HepG2 (cell line): ENCODE results near the gene EIF3A. TPM values are rescaled to one million over a fixed set of nuclear protein-coding genes. Genes with fewer than 3 reads are reported as not detected.

Source experiments
- ATAC-seq: fragments of 200-7000 bp; cut with Tn5 transposase; 3 replicates; pipeline ENCODE4 v1.9.1; 2020; ENCODE audit warnings: mild to moderate bottlenecking, moderate library complexity
- BruUV-seq: library from RNA; stranded (reverse); fragments of 400-500 nt; replicated peaks from 2 replicates; lab custom pipeline; 2021; lab: Mats Ljungman, UMichigan
- CTCF ChIA-PET: fragments of 300-600 bp; formaldehyde crosslinking; extraction: SDS; loops from one replicate; lab custom pipeline; 2021; ENCODE audit warnings: low total read pairs, inconsistent platforms, low intra/inter-chr PET ratio; lab: Yijun Ruan, JAX
- POLR2A ChIA-PET: fragments of 350-600 bp; sonication (Branson Sonifier 250); formaldehyde crosslinking; loops from one replicate; lab custom pipeline; 2020; ENCODE audit warnings: antibody characterized with exemption, inconsistent platforms; lab: Yijun Ruan, JAX
- DNase-seq: peaks from one replicate; pipeline ENCODE4 v3.0.0-alpha.2; 2015; ENCODE audit warnings: low spot score
- FAIRE-seq: peaks from 3 replicates; lab custom pipeline; 2011; peaks lifted over from hg19 to GRCh38; lab: Jason Lieb, UNC
- H2AFZ ChIP-seq: one replicate; pipeline ENCODE4 v1.6.1; 2011; ENCODE audit warnings: low read length, inconsistent platforms
- H3K27ac ChIP-seq: fragments of 300-600 bp; 3 replicates; pipeline ENCODE4 v1.8.0; 2011; ENCODE audit warnings: mixed run types, mild to moderate bottlenecking, mixed read lengths, low read length, inconsistent platforms; ENCODE audit not compliant: insufficient read depth; ENCODE audit errors: extremely low read length
- H3K27me3 ChIP-seq, 2 experiments: fragments of 200-600 bp in 1 of 2; 2 replicates in 1 of 2; 3 replicates in 1 of 2; pipeline versions ENCODE4 v1.6.0 to v1.8.0; 2011; ENCODE audit warnings: low read length in 2 of 2, mild to moderate bottlenecking in 2 of 2, moderate library complexity in 2 of 2, inconsistent platforms in 1 of 2; ENCODE audit not compliant: insufficient read depth in 2 of 2, control insufficient read depth in 1 of 2
- H3K36me3 ChIP-seq, 2 experiments: fragments of 200-600 bp in 1 of 2; replicated peaks in 1 of 2; 2 replicates in 1 of 2; 3 replicates in 1 of 2; pipeline versions ENCODE4 v1.5.1 to v1.8.0; 2011; ENCODE audit warnings: low read length in 2 of 2, inconsistent platforms in 1 of 2; ENCODE audit not compliant: insufficient read depth in 2 of 2, control insufficient read depth in 1 of 2
- H3K4me1 ChIP-seq: 2 replicates; pipeline ENCODE4 v1.5.1; 2012; ENCODE audit warnings: low read length, inconsistent platforms; ENCODE audit not compliant: insufficient read depth
- H3K4me2 ChIP-seq: 2 replicates; pipeline ENCODE4 v1.6.0; 2011; ENCODE audit warnings: low read depth, low read length, inconsistent platforms
- H3K4me3 ChIP-seq, 3 experiments: fragments of 200-600 bp in 1 of 3; sonication (generic), shearing (Covaris generic) in 1 of 3; replicated peaks in 1 of 3; 2 replicates each; pipeline ENCODE4 v1.5.1; 2011 to 2016; ENCODE audit warnings: low read length in 3 of 3, inconsistent platforms in 2 of 3, low read depth in 2 of 3, mild to moderate bottlenecking in 2 of 3, control low read depth in 1 of 3, mixed read lengths in 1 of 3; ENCODE audit not compliant: insufficient read depth in 1 of 3
- H3K79me2 ChIP-seq: one replicate; pipeline ENCODE4 v1.6.1; 2011; ENCODE audit warnings: low read length, inconsistent platforms; ENCODE audit not compliant: insufficient read depth
- H3K9ac ChIP-seq: 2 replicates; pipeline ENCODE4 v1.6.0; 2011; ENCODE audit warnings: mild to moderate bottlenecking, low read depth, low read length, inconsistent platforms; ENCODE audit not compliant: insufficient read depth
- H3K9me3 ChIP-seq: 2 replicates; pipeline ENCODE4 v1.5.1; 2012; ENCODE audit warnings: mild to moderate bottlenecking, low read length
- H4K20me1 ChIP-seq: 2 replicates; pipeline ENCODE4 v1.6.0; 2011; ENCODE audit warnings: inconsistent platforms, mild to moderate bottlenecking, low read length, moderate library complexity; ENCODE audit not compliant: insufficient read depth
- ATF7-NPFF ChIP-seq: sonication (generic); formaldehyde crosslinking; IDR thresholded peaks from 2 replicates; pipeline ENCODE4 v1.8.1; 2023; ENCODE audit warnings: mild to moderate bottlenecking, low read depth, missing genetic modification reagents, moderate library complexity
- GATA4 ChIP-seq: sonication (generic); IDR thresholded peaks from 2 replicates; pipeline ENCODE4 v1.6.1; 2016; ENCODE audit warnings: antibody characterized with exemption, low read depth, borderline replicate concordance
- HCFC1 ChIP-seq: fragments of 150-350 bp; IDR thresholded peaks from 2 replicates; pipeline ENCODE4 v1.6.1; 2014; ENCODE audit warnings: low read depth, low read length
- POLR2AphosphoS5 ChIP-seq: IDR thresholded peaks from 2 replicates; pipeline ENCODE4 v1.6.1; 2012; ENCODE audit warnings: low read depth, low read length
- POLR2G ChIP-seq: fragments of 200-400 bp; formaldehyde crosslinking; IDR thresholded peaks from 2 replicates; pipeline ENCODE4 v1.6.1; 2018; ENCODE audit warnings: mild to moderate bottlenecking, low read depth, low read length, moderate library complexity
- RFX1 ChIP-seq: fragments of 450-650 bp; IDR thresholded peaks from 2 replicates; pipeline ENCODE4 v1.6.1; 2017
- RNF2 ChIP-seq: fragments of 450-650 bp; conservative IDR thresholded peaks from 2 replicates; pipeline ENCODE4 v1.6.1; 2016; ENCODE audit warnings: low read depth
- ZFY ChIP-seq: sonication (generic); formaldehyde crosslinking; IDR thresholded peaks from 2 replicates; pipeline ENCODE4 v1.4.0; 2020; ENCODE audit warnings: missing genetic modification reagents
- ZNF549 ChIP-seq: sonication (generic); formaldehyde crosslinking; IDR thresholded peaks from 2 replicates; pipeline ENCODE4 v1.5.0; 2020; ENCODE audit warnings: missing genetic modification reagents
- ZNF563 ChIP-seq: sonication (generic); formaldehyde crosslinking; IDR thresholded peaks from 2 replicates; pipeline ENCODE4 v1.8.0; 2022; ENCODE audit warnings: mild to moderate bottlenecking, moderate library complexity, missing genetic modification reagents
- ZNF598 ChIP-seq: sonication (generic); formaldehyde crosslinking; IDR thresholded peaks from 2 replicates; pipeline ENCODE4 v1.5.1; 2020; ENCODE audit warnings: mild to moderate bottlenecking, missing genetic modification reagents, borderline replicate concordance
- ZNF670 ChIP-seq: sonication (generic); formaldehyde crosslinking; IDR thresholded peaks from 2 replicates; pipeline ENCODE4 v1.8.0; 2022; ENCODE audit warnings: mild to moderate bottlenecking, missing genetic modification reagents, borderline replicate concordance
- ZNF777 ChIP-seq: sonication (generic); formaldehyde crosslinking; IDR thresholded peaks from 2 replicates; pipeline ENCODE4 v1.4.0; 2020; ENCODE audit warnings: missing genetic modification reagents
- WGBS: methylation state at CpG from one replicate; pipeline ENCODE4 v1.1.6; 2017; ENCODE audit warnings: low lambda C conversion rate; 5-methylcytosine and 5-hydroxymethylcytosine counted together
- in situ Hi-C: cut with HindIII; loops from 2 replicates; pipeline ENCODE4 v1.10.0; 2017; ENCODE audit warnings: low pct_unique_long_range_greater_than_20kb; ENCODE audit not compliant: extremely low pct_ligation_motif_present
- intact Hi-C: fragments of 100-400 bp; cut with micrococcal nuclease; formaldehyde crosslinking; loops from one replicate; pipeline ENCODE4 v1.10.0; 2022; ENCODE audit not compliant: unreplicated experiment
- polyA plus RNA-seq, 8 experiments: library from polyadenylated mRNA; depleted of rRNA in 3 of 8; stranded (reverse) in 7 of 8; unstranded in 1 of 8; fragments of >200 nt; fragmentation: Illumina TruSeq in 4 of 8; extraction: Trizol in 4 of 8; gene quantifications; 2 replicates each; pipeline versions ENCODE4 v1.2.1 to v1.2.3, GENCODE V29; 2011 to 2016; ENCODE audit warnings: low read depth in 4 of 8, missing spikeins in 1 of 8, mixed read lengths in 1 of 8; ENCODE audit not compliant: insufficient read depth in 1 of 8
- total RNA-seq, 5 experiments: library from RNA; depleted of rRNA; stranded (reverse); fragments of >200 nt; fragmentation: Illumina TruSeq; extraction: Trizol; gene quantifications; 2 replicates each; pipeline ENCODE4 v1.2.3, GENCODE V29; 2016; ENCODE audit warnings: low read depth in 1 of 5
- TF ChIP-seq, protein P1 (sequence below): sonication (generic); formaldehyde crosslinking; IDR thresholded peaks from 2 replicates; pipeline ENCODE4 v1.4.0; 2020; ENCODE audit warnings: missing genetic modification reagents
- TF ChIP-seq, protein P2 (sequence below): sonication (generic); formaldehyde crosslinking; IDR thresholded peaks from 2 replicates; pipeline ENCODE4 v1.5.1; 2020; ENCODE audit warnings: missing genetic modification reagents, mild to moderate bottlenecking, borderline replicate concordance
- TF ChIP-seq, protein P3 (sequence below): sonication (generic); formaldehyde crosslinking; IDR thresholded peaks from 2 replicates; pipeline ENCODE4 v1.4.0; 2020; ENCODE audit warnings: missing genetic modification reagents, borderline replicate concordance

Gene EIF3A
- total and polyA plus RNA-seq, 2 of the 13 experiments (the other 11 are each of a cell fraction or from before 2014, with no cell fraction given) = 25.6 to 117 TPM

DNA sequence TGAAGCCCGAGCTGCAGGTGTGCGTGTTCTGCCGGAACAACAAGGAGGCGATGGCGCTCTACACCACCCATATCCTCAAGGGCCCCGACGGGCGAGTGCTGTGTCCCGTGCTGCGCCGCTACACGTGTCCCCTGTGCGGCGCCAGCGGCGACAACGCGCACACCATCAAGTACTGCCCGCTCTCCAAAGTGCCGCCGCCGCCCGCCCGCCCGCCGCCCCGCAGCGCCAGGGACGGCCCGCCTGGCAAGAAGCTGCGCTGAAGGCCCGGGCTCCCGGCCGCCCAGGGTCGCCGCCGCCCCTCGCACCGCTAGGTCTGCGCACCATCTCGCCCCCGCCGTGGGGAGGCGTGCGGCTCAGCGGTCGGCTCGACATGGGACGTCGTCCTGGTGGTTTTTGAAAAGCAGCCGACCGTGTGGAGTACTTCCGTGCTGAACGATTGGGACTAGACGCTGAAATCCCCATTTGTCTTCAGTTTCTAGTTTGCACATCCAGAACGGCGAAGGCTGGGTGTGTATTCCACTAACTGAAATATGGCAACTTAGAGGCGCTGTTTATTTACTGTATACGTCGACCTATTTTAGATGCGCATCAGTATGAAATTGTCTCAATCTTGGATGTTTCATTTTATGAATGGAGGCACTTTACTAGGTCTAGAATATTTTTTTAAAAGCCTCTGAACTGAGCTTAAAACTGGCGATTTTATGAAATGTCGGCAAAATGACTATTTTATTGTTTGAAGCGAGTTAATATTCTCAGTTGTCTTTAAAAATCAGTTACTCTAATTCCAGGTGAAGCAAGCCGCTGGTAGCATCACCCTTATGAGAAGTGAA lies 50.0 kb downstream of the EIF3A start (continued):
- no peak for TF ChIP-seq GATA4

DNA sequence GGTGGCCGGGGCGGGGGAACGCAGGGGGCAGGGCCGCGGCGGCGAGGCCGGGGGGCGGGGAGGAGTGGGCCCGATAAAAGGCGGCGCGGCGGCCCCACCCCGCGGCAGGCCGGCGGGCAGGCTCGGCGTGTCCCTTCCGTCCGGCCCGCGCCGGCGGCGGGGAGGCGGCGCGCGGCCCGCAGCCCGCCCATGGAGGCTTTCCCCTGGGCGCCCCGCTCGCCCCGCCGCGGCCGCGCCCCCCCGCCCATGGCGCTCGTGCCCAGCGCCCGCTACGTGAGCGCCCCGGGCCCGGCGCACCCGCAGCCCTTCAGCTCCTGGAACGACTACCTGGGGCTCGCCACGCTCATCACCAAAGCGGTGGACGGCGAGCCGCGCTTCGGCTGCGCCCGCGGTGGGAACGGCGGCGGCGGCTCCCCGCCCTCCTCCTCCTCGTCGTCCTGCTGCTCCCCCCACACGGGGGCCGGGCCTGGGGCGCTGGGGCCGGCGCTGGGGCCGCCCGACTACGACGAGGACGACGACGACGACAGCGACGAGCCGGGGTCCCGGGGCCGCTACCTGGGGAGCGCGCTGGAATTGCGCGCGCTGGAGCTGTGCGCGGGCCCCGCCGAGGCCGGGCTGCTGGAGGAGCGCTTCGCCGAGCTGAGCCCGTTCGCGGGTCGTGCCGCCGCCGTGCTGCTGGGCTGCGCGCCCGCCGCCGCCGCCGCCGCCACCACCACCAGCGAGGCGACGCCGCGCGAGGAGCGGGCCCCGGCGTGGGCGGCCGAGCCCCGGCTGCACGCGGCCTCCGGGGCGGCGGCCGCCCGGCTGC lies 50.8 kb downstream of the EIF3A start, which contains the start of gene NANOS1:
Gene NANOS1 (plus strand): TSS at position 102 of the 808 bp plus-strand sequence. CDS start 88 bp downstream, at position 190.
- H3K79me2 ChIP-seq = no peaks in the 10 kb centered on the region
- intact Hi-C loops = loop anchor here (5.0 to 10.0 kb wide), 3 partner anchors 47 to 463 kb away; partner anchors contain the start of gene CACUL1
- H3K4me3 ChIP-seq = peak within 1 kb of the TSS; percentile 49 to 77 (median 64)
- H3K4me1 ChIP-seq = peaks cover 59% of the 10 kb centered on the region
- ATAC-seq = peak; percentile 9
- peaks cover 5 to 11% of the 10 kb centered on the region in 2 experiments for H3K36me3 ChIP-seq
- DNase-seq = no peak
- no peaks in the 10 kb centered on the region for H3K9me3 ChIP-seq
- peak within 1 kb of the TSS; percentile 58 for H3K9ac ChIP-seq
- peaks cover 3 to 24% of the 10 kb centered on the region in 2 experiments; a peak in 2 of 5 replicates for H3K27me3 ChIP-seq
- POLR2A ChIA-PET = interaction anchor here (0.8 to 1.4 kb wide), 4 partner anchors 19 to 84 kb away, joined by 3 to 6 read pairs (median 3); no protein-coding TSS in a partner anchor
- CTCF ChIA-PET = no interaction called here
- peak within 1 kb of the TSS; percentile 11 for H2AFZ ChIP-seq
- in situ Hi-C loops = loop anchor here (5.0 kb wide), 1 partner anchor 47 kb away; no protein-coding TSS in a partner anchor
- peak within 1 kb of the TSS; percentile 92 for H3K4me2 ChIP-seq
- H3K27ac ChIP-seq = peak within 1 kb of the TSS; percentile 35
- H4K20me1 ChIP-seq = peaks cover 22% of the 10 kb centered on the region; the same call in 1 of the 2 replicates
- no peak for FAIRE-seq
- no CpG with 5 or more reads among the region's 136 CpGs for WGBS
- no TSS peak for BruUV-seq
- TF ChIP-seq, protein P1, sequence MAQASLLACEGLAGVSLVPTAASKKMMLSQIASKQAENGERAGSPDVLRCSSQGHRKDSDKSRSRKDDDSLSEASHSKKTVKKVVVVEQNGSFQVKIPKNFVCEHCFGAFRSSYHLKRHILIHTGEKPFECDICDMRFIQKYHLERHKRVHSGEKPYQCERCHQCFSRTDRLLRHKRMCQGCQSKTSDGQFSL (CRISPR knock-in tag) = peak; percentile 67; the same call in 1 of the 2 replicates
- TF ChIP-seq ZNF563 (CRISPR knock-in tag) = peak; percentile 76
- no peak for TF ChIP-seq ZNF549 (CRISPR knock-in tag)
- no peak for TF ChIP-seq ZNF670 (CRISPR knock-in tag)
- no peak for TF ChIP-seq RFX1
- TF ChIP-seq HCFC1 = no peak
- TF ChIP-seq RNF2 = peak; percentile 19
- TF ChIP-seq POLR2G = peak; percentile 69
- TF ChIP-seq, protein P2, sequence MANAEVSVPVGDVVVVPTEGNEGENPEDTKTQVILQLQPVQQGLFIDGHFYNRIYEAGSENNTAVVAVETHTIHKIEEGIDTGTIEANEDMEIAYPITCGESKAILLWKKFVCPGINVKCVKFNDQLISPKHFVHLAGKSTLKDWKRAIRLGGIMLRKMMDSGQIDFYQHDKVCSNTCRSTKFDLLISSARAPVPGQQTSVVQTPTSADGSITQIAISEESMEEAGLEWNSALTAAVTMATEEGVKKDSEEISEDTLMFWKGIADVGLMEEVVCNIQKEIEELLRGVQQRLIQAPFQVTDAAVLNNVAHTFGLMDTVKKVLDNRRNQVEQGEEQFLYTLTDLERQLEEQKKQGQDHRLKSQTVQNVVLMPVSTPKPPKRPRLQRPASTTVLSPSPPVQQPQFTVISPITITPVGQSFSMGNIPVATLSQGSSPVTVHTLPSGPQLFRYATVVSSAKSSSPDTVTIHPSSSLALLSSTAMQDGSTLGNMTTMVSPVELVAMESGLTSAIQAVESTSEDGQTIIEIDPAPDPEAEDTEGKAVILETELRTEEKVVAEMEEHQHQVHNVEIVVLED (CRISPR knock-in tag) = no peak
- TF ChIP-seq POLR2AphosphoS5 = 0 out of 2 replicates have a peak, but pooled peaks have one; percentile 36
- TF ChIP-seq ZNF777 (CRISPR knock-in tag) = peak; percentile 83
- TF ChIP-seq, protein P3, sequence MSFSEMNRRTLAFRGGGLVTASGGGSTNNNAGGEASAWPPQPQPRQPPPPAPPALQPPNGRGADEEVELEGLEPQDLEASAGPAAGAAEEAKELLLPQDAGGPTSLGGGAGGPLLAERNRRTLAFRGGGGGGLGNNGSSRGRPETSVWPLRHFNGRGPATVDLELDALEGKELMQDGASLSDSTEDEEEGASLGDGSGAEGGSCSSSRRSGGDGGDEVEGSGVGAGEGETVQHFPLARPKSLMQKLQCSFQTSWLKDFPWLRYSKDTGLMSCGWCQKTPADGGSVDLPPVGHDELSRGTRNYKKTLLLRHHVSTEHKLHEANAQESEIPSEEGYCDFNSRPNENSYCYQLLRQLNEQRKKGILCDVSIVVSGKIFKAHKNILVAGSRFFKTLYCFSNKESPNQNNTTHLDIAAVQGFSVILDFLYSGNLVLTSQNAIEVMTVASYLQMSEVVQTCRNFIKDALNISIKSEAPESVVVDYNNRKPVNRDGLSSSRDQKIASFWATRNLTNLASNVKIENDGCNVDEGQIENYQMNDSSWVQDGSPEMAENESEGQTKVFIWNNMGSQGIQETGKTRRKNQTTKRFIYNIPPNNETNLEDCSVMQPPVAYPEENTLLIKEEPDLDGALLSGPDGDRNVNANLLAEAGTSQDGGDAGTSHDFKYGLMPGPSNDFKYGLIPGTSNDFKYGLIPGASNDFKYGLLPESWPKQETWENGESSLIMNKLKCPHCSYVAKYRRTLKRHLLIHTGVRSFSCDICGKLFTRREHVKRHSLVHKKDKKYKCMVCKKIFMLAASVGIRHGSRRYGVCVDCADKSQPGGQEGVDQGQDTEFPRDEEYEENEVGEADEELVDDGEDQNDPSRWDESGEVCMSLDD (CRISPR knock-in tag) = no peak
- no peak for TF ChIP-seq ZNF598 (CRISPR knock-in tag)
- no peak; the same call in 1 of the 2 replicates for TF ChIP-seq ATF7-NPFF
- TF ChIP-seq ZFY (CRISPR knock-in tag) = peak; percentile 16; the same call in 1 of the 2 replicates
